G401 (cell line): ENCODE measurements around the gene FANK1. TPM values are rescaled to one million over a fixed set of nuclear protein-coding genes. Genes with fewer than 3 reads are reported as not detected.
"Not testable (repeated sequence)": the region's sequence is repeated elsewhere in the genome, so short reads cannot be mapped to it uniquely, and the experiment has no call there.

Source experiments
- DNase-seq: peaks from one replicate; pipeline ENCODE4 v3.0.0-alpha.2; 2015; ENCODE audit warnings: low spot score
- in situ Hi-C: cut with HindIII; loops from 2 replicates; pipeline ENCODE4 v1.10.0; 2016; ENCODE audit warnings: low sequenced_read_pairs, mixed read lengths
- total RNA-seq: library from RNA; depleted of rRNA; stranded (reverse); fragments of >200 nt; shearing (Covaris generic); gene quantifications from 2 replicates; pipeline ENCODE4 v1.2.3, GENCODE V29; 2014

FANK1 gene
- total RNA-seq, 1 experiment from 2014 or later: 3.1 TPM

DNA sequence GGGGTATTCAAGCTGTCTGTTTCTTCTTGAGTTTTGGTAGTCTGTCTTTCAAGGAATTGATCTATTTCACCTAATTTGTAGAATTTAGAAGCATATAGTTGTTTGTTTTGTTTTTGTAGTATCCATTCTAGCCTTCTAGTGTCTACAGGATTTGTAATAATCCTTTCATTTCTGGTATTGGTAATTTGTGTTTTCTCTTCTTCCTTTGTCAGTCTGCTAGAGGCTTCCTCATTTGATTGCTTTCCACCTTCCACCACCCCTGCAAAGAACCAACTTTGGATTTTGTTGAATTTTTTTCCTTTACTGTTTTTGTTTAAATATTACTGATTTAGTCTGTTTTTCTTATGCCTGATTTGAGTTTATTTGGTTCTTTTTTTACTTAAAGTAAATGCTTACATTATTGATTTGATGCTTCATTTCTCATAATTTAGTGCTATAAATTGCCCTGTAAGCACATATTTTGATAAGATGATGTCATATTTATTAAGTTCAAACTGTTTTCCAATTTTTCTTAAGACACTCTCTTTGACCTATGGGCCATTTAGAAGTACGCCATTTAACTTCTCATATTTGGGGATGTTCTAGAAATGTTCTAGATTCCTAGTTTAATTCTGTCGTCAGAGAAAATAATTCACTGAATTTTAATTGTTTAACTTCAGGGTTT lies 25.4 kb downstream of the FANK1 start:
- DNase-seq, in situ Hi-C loops: not testable (repeated sequence)

DNA sequence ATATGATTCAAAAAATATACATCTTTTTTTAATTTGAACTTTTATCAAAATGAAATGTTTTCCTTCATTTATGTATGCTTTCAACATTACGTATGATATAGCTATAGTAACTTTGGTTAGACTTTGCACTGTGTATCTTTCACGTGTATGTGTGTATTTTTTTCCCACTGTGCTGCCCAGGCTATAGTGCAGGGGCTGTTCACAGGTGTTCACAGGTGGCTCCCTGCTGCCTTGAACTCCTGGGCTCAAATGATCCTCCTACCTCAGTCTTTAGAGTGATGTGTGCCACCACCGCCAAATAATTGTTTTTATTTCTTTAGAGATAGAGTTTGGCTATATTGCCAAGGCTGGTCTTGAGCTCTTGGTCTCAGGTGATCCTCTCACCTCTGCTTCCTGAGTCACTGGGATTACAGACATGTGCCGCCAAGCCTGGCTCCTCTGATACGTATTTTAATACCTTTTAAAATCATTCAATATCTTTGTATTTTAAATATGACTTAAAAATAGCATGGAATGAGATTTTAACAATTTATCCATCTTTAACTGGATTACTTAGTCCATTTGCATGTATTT lies 29.0 kb downstream of the FANK1 start:
- in situ Hi-C loops: no loop called here

DNA sequence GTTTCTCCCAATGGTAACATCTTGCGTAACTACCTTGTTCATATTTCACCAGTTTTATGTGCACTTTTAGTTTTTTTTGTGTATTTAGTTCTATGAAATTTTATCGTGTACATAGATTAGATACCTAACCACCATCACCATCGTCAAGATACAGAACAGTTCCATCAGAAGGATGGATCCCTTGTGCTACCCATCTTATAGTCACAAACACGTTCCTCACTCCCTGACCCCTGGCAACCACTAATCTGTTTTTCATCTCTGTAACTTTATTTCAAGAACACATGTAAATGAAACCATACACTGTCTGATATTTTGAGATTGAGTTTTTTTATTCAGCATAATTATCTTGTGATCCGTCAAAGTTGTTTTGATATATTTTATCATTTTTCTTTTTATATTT lies 29.9 kb downstream of the FANK1 start:
- in situ Hi-C loops: no loop called here
- DNase-seq: no peak

More for the DNA sequence above, 29.0 kb downstream of the FANK1 start:
- no peak for DNase-seq

DNA sequence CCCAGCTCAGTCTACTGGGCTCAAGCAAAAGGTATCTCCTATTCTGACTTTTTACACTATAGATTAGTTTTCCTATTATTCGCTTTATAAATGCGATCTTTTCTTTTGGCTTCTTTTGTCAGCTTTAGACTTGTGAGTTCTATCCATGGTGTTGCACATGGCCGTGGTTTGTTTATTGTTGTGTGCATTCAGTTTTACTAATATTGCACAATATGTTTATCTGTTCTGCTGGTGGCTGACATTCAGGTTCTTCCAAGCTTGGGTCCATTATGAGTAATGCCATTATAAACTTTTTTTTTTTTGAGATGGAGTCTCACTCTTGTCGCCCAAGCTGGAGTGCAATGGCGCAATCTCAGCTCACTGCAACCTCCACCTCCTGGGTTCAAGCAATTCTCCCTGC lies 30.9 kb downstream of the FANK1 start:
- DNase-seq, in situ Hi-C loops: not testable (repeated sequence)

DNA sequence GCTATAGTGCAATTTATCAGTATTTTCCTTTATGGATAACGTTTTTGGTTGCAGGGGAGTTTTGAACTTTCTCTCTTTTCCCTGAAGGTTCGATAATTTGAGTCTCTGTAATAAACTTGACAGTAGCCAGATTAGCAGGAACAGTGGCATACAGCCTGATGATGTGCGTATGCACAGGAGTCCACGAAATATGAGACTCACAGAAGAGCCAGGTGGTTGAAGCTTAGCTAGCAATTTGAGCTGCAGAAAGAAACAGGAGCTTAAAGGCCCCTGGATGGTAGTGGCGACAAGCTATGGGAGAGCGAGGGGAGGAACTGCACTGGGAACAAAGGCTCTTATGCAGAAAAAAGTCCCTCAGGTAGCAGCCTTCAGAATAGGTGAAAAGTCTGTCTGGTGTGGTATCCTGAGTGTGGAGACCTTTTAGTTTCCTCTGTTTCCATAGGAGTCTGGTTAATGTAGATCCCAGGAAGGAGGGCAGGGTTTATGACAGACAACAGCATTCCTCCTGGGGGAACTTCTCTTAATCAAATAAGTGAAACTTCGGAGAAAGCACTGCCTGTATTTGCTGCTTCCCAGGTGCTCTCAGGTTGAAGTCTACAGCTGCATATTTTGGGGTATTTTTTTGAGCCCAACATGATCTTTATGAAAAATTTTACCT lies 32.7 kb downstream of the FANK1 start:
- in situ Hi-C loops: no loop called here
- DNase-seq: no peak

DNA sequence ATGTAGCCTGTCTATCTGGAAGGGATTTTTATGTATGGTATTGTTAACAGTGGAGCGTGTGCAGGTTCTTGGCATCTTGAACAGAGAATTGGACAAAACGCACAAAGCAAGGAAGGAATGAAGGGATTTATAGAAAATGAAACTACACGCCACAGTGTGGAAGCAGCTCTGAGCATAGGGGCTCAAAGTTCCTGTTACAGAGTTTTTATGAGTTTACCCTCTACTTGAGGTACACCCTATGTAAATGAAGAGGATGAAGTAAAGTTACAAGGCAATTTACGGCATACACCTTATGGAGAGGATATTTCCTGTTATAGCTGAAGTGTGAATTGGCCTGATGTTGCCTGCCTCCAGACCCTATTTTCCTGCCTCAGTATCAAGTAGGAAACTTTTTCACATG lies 33.3 kb downstream of the FANK1 start:
- in situ Hi-C loops: no loop called here
- DNase-seq: no peak

DNA sequence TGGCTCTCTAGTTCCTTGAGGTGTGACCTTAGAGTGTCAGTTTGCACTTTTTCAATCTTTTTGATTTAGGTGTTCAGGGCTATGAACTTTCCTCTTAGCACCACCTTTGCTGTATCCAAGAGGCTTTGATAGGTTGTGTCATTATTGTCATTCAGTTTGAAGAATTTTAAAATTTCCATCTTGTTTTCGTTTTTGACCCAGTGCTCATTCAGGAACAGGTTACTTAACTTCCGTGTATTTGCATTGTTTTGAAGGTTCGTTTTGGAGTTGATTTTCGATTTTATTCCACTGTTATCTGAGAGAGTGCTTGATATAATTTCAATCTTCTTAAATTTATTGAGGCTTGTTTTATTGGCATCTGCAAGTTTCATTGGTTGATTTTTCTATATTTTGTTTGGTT lies 37.3 kb downstream of the FANK1 start:
- in situ Hi-C loops: no loop called here
- no peak for DNase-seq

DNA sequence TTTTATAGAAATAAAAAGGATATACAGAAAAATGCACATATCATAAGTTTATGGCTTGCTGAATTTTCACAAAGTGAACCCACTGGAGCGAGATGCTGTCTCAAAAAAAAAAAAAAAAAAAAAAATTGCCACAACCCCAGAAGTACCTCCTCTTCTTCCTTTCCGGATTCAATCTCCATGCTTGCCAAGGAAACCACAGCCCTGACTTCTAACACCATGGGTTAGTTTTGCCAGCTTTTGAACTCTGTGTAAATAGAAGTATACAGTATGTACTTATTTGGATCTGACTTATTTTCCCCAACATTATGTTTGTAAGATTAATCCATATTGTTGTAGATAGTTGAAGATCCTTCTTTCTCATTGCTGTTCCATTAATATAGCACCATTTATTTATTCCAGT lies 40.0 kb downstream of the FANK1 start:
- in situ Hi-C loops: no loop called here
- DNase-seq: no peak

DNA sequence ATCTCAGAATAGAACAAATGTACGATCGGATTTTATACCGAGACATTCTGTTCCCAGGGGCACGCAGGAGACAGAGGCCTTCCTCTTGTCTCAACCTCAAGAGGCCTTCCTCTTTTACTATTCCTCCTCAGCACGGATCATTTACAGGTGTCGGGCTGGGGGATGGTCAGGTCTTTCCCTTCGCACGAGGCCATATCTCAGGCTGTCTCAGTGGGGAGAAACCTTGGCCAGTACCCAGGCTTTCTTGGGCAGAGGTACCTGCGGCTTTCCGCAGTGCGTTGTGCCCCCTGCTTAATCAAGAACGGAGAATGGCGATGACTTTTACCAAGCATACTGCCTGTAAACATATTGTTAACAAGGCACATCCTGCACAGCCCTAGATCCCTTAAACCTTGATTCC lies 44.2 kb downstream of the FANK1 start:
- in situ Hi-C loops: no loop called here
- no peak for DNase-seq

DNA sequence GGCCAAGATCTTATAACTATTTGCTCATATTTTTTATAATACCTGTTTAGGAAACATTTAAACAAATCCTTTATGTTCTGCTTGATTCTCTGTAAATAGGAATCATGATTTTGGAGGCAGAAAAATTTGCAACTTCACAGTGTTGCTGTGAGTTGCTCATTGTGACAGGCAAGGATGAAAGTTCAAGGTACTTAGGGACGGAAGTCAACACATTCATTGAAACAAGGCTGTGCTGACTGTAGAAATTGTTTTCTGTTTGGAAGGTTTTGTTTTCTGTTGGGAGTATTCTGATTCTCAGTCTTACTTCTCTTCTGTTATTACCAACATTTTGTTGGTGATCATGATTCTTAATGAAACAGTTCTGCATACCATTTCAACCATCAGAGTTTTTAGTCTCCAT lies 54.9 kb downstream of the FANK1 start:
- no peak for DNase-seq
- in situ Hi-C loops: no loop called here

DNA sequence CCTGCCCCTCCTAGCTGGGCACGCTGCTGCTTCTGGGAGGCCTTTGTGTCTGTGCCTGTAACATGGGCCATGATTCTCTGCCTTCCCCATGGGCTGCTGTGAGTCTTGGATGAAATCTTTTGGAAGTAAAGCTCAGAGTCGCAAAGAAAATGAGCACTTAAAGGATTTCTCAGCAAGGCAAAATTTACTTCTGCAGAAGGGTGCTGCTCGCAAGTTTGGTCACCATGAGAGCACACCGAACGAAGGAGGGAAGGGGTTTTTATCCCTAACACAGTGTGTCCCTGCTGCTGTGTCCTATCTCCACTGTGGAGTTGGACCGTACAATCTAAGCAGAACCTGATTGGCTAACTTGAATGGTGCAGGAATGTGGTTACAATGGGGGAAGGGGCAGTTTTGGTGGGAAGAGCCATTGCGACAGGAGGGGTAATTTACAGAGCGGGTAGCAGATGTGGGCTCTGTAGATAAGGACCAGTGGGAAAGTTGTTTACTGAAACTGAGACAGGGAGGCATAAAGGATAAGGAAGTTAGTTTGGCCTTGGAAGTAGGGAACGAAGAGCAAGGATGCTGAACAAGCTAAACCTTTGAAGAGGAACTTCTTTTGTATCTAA lies 57.5 kb downstream of the FANK1 start:
- DNase-seq: no peak
- in situ Hi-C loops: no loop called here

DNA sequence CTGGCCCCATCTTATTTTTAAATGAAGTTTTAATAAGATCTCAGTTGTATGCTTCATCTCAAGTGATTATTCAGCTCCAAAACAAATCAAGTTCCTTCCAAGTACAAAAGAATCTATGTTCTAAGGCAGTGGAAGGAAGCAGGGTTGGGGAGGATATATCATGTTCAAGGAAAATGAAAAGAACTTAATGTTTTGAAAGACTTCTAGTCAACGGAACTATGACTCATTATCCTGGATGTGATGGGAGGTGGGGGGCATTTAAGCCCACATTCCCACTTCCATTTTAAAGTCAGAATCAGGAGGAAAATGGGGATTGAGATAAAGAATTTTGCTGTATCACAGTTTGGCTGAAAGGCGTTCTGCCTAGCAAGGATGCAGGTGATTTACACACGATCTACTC lies 59.4 kb downstream of the FANK1 start:
- no peak for DNase-seq
- in situ Hi-C loops: no loop called here

DNA sequence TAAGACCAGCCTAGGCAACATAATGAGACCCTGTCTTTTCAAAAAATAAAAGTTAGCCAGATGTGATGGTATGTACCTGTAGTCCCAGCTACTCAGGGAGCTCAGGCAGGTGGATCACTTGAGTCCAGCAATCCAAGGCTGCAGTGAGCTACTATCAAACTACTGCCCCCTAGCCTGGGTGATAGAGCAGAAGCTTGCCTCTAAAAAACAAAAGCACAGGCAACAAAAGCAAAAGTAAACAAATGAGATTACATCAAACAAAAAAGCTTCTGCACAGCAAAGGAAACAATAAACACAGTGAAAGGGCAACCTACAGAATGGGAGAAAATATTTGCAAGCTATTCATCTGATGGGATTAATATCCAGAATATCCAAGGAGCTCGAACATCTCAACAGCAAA lies 65.4 kb downstream of the FANK1 start:
- no peak for DNase-seq
- in situ Hi-C loops: no loop called here

DNA sequence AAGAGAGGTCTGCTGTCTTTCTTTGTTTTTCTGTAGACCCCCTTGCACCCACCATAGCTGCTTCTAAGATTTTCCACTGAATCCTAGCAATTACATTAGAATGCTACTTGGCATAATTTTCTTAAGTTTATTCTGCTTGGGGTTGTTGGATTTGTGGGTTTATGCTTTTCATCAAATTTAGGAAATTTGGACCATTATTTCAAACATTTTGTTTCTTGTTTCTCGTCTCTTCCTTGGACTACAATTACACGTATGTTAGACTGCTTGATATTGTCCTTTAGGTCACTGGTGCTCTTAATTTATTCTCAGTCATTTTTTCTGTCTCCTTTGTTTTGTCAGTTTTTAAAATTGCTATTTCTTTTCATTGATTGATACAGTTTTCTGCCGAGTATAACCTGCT lies 65.8 kb downstream of the FANK1 start:
- in situ Hi-C loops: no loop called here

DNA sequence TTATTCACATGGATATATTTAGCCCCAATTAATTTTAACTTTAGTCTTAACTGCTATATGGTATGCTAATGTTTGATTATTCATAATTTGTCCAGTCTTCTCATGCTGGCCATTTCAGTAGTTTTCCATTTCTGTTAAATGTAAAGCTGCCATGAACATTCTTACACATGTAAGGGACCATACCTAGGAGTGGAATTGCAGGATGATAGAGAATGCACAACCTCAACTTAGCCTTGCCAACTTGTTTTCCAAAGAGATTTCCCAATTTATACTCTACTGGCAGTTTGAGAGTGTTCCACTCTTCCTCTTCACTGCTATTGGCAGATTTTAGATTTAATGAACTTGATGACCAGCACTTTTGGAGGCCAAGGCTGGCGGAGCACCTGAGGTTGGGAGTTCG lies 68.2 kb downstream of the FANK1 start:
- in situ Hi-C loops: no loop called here
- no peak for DNase-seq

More for the DNA sequence above, 65.8 kb downstream of the FANK1 start:
- DNase-seq: no peak

DNA sequence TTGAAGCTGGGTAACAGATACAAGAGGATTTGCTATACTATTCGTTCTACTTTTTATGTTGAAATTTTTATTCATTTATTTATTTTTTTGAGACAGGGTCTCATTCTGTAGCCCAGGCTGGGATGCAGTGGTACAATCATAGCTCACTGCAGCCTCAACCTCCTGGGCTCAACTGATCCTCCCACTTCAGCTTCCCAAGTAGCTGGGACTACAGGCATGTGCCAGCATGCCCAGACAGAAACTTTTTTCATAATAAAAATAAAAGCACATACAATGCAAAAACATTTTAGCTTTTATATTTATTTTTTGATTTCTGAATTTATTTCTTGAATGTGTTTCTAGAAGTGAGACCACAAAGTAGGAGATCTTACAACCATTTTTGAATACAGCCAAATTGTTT lies 71.2 kb downstream of the FANK1 start:
- DNase-seq: no peak
- in situ Hi-C loops: no loop called here

DNA sequence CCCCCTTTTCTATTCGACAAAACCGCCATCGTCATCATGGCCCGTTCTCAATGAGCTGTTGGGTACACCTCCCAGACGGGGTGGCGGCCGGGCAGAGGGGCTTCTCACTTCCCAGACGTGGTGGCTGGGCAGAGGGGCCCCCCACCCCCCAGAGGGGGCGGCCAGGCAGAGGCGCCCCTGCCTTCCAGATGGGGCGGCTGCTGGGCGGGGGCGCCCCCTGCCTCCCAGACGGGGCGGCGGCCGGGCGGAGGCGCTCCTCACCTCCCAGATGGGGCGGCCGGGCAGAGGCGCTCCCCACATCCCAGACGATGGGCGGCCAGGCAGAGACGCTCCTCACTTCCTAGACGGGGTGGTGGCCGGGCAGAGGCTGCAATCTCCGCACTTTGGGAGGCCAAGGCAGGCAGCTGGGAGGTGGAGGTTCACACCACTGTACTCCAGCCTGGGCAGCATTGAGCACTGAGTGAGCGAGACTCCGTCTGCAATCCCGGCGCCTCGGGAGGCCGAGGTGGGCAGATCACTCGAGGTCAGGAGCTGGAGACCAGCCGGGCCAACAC lies 73.8 kb downstream of the FANK1 start:
- DNase-seq, in situ Hi-C loops: not testable (repeated sequence)

DNA sequence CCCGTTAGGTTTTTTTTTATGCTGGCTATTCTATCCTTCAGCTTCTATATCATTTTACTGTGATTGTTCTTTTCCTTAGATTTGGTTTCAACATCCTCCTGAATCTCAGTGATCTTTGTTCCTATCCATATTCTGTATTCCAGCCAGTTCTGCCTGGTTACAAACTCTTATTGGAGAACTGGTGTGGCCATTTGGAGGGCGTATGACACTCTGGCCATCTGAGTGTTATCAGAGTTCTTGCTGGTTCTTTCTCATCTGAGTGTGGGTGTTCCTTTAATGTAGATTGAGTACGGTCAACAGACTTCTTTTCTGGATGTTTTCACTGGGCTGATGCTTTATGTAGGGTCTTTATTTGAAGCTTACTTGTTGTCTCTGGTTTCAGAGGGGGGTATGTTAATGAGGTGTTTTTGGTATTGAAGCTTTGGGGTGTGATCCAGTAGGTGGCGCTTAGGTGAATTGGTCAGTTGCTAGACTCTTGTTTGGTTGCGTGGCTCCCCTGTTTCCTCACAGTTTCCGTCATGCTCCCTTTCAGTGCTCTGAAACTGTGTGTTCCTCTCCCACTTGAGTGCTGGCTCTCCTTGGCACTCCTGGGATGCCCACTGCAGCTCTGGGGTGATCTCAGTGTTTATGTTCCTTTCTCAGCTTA lies 80.7 kb downstream of the FANK1 start:
- no peak for DNase-seq
- in situ Hi-C loops: no loop called here

DNA sequence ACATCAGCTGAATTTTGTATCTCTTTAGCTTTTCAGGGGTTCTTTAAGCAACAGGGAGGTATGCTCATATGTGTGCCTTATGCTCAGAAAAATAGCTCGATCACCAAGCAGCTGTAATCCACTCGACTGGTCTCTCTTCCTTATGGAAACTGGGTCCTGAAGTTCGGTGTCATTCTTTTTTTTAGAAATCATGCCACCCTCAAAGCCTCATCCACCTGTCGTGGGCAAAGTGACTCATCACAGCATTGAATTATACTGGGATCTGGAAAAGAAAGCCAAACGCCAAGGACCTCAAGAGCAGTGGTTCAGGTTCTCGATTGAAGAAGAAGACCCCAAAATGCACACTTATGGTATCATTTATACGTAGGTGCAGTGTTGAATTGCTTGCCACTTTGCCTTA lies 83.6 kb downstream of the FANK1 start:
- in situ Hi-C loops: no loop called here
- no peak for DNase-seq
